PC-9 (cell line): ENCODE measurements around the gene RPL29. TPM values are rescaled to one million over a fixed set of nuclear protein-coding genes. Genes with fewer than 3 reads are reported as not detected.

ENCODE experiments used
- BruUV-seq: library from RNA; stranded (reverse); fragments of 400-500 nt; replicated peaks from 2 replicates; lab custom pipeline; 2021; lab: Mats Ljungman, UMichigan
- CTCF ChIA-PET: fragments of 300-600 bp; sonication (Branson Sonifier 250); formaldehyde crosslinking; loops from one replicate; lab custom pipeline; 2022; ENCODE audit warnings: antibody characterized with exemption; lab: Charles Lee
- POLR2A ChIA-PET: fragments of 300-600 bp; sonication (Branson Sonifier 250); formaldehyde crosslinking; loops from one replicate; lab custom pipeline; 2022; ENCODE audit warnings: antibody characterized with exemption; ENCODE audit not compliant: unreplicated experiment; lab: Charles Lee
- DNase-seq, 2 experiments: peaks; one replicate each; pipeline versions ENCODE4 v3.0.0 to v3.0.0-alpha.2; 2015 to 2022; ENCODE audit warnings: mixed read lengths in 1 of 2
- H2AFZ ChIP-seq: fragments of 200-600 bp; sonication (generic); 2 replicates; pipeline ENCODE4 v1.8.1; 2017; ENCODE audit warnings: antibody characterized with exemption
- H3F3A ChIP-seq: fragments of 200-600 bp; sonication (generic); 2 replicates; pipeline ENCODE4 v1.8.1; 2017; ENCODE audit warnings: antibody characterized with exemption, mild to moderate bottlenecking, low read depth; ENCODE audit not compliant: insufficient read depth
- H3K27ac ChIP-seq: fragments of 200-600 bp; sonication (generic); 2 replicates; pipeline ENCODE4 v1.6.1; 2016; ENCODE audit warnings: mixed run types
- H3K27me3 ChIP-seq: fragments of 200-600 bp; sonication (generic); 2 replicates; pipeline ENCODE4 v1.6.1; 2016; ENCODE audit warnings: low read depth, mixed run types; ENCODE audit not compliant: insufficient read depth
- H3K36me3 ChIP-seq: fragments of 200-600 bp; sonication (generic); 2 replicates; pipeline ENCODE4 v1.6.1; 2016; ENCODE audit warnings: low read depth, mixed run types
- H3K4me1 ChIP-seq: fragments of 200-600 bp; sonication (generic); replicated peaks from 2 replicates; pipeline ENCODE4 v1.6.1; 2016; ENCODE audit warnings: mixed run types; ENCODE audit not compliant: insufficient read depth
- H3K4me2 ChIP-seq: fragments of 200-600 bp; sonication (generic); 2 replicates; pipeline ENCODE4 v1.6.1; 2017; ENCODE audit warnings: mixed run types
- H3K4me3 ChIP-seq: fragments of 200-600 bp; sonication (generic); 2 replicates; pipeline ENCODE4 v1.6.1; 2016; ENCODE audit warnings: mixed run types
- H3K79me2 ChIP-seq: fragments of 200-600 bp; sonication (generic); 2 replicates; pipeline ENCODE4 v1.6.1; 2017; ENCODE audit warnings: low read depth, mixed run types
- H3K9me2 ChIP-seq: fragments of 200-600 bp; sonication (generic); 2 replicates; pipeline ENCODE4 v1.8.1; 2017; ENCODE audit warnings: mild to moderate bottlenecking; ENCODE audit not compliant: insufficient read depth
- H3K9me3 ChIP-seq: fragments of 200-600 bp; sonication (generic); 2 replicates; pipeline ENCODE4 v1.8.1; 2016; ENCODE audit warnings: low read depth; ENCODE audit not compliant: insufficient read depth
- H4K20me1 ChIP-seq: fragments of 200-600 bp; sonication (generic); 2 replicates; pipeline ENCODE4 v1.8.1; 2017; ENCODE audit not compliant: insufficient read depth
- EZH2 ChIP-seq: fragments of 200-600 bp; sonication (generic); IDR thresholded peaks from 2 replicates; pipeline ENCODE4 v1.8.0; 2017; ENCODE audit warnings: antibody characterized with exemption, low read depth
- intact Hi-C: fragments of 100-400 bp; cut with micrococcal nuclease; formaldehyde crosslinking; loops from one replicate; pipeline ENCODE4 v1.10.0; 2022; ENCODE audit not compliant: unreplicated experiment
- total RNA-seq: library from RNA; stranded (reverse); gene quantifications from 2 replicates; pipeline ENCODE4 v1.2.3, GENCODE V29; 2021
- TF ChIP-seq, protein P1 (sequence below): fragments of 200-600 bp; sonication (generic); conservative IDR thresholded peaks from 2 replicates; pipeline ENCODE4 v1.6.1; 2017; ENCODE audit warnings: mixed run types, antibody characterized with exemption, mild to moderate bottlenecking, moderate library complexity

RPL29 gene
- total RNA-seq, 1 experiment from 2014 or later, result 1,278 TPM

DNA sequence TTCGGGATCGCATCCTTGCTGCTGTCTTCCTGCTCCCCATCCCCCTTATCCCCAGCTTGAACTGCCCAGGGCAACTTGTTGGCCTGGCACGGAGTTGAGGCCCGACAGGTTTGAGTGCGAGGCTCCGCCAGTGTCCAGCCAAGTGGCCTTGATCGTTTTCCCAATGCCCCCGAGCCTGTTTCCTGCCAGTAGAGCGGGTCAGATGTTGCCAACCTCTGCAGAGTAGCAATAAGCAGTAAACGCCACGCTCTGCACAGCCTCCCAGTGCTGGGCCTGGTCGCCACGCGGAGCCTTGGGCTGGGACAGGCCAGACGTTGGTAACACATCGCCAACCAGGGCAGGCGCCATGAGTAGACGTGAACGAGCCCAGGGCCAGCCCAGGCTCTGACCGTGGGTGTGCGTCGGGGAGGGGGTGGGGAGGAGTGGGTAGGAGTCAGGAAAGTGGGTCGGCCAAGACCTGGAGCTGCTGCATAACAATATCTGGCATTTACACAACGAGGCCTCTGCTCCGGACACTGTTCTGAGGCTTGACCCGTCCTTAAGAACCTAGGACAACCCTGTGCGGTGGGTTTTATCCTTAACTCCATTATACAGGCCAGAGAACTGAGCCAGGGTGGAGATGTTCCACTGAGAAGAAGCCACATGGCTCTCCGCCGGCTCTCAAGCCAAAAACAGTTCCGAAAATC lies 21.3 kb downstream of the RPL29 start:
- Histone ChIP-seq H3K9me2 (no peaks in the 10 kb centered on the region), H3K4me1 (peaks cover 8% of the 10 kb centered on the region; the same call in 1 of the 2 replicates), H3K36me3 (no peaks in the 10 kb centered on the region), H2AFZ (peak overlapping the region; percentile 97), H3K27ac (0 out of 2 replicates have a peak overlapping the region, but pooled peaks have one; percentile 5), H3K79me2 (peaks cover 14% of the 10 kb centered on the region; the same call in 1 of the 2 replicates), H3K4me2 (peak overlapping the region; percentile 78), H3K27me3 (no peaks in the 10 kb centered on the region), H3K4me3 (peak overlapping the region; percentile 97), H3F3A (peaks cover 30% of the 10 kb centered on the region), H3K9me3 (no peaks in the 10 kb centered on the region), H4K20me1 (no peaks in the 10 kb centered on the region)
- no TSS peak for BruUV-seq
- no peak for TF ChIP-seq EZH2
- TF ChIP-seq, protein P1, sequence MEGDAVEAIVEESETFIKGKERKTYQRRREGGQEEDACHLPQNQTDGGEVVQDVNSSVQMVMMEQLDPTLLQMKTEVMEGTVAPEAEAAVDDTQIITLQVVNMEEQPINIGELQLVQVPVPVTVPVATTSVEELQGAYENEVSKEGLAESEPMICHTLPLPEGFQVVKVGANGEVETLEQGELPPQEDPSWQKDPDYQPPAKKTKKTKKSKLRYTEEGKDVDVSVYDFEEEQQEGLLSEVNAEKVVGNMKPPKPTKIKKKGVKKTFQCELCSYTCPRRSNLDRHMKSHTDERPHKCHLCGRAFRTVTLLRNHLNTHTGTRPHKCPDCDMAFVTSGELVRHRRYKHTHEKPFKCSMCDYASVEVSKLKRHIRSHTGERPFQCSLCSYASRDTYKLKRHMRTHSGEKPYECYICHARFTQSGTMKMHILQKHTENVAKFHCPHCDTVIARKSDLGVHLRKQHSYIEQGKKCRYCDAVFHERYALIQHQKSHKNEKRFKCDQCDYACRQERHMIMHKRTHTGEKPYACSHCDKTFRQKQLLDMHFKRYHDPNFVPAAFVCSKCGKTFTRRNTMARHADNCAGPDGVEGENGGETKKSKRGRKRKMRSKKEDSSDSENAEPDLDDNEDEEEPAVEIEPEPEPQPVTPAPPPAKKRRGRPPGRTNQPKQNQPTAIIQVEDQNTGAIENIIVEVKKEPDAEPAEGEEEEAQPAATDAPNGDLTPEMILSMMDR, result peak; percentile 61
- intact Hi-C loops, result loop anchor here (1.0 kb wide), 1 partner anchor 32 kb away; the partner anchor contains the start of gene PARP3
- ChIA-PET POLR2A (interaction anchor here (0.5 to 1.2 kb wide), 4 partner anchors 9 to 306 kb away, joined by 3 to 11 read pairs (median 7); partner anchors contain the start of genes ACY1, RRP9 and WDR82), CTCF (interaction anchor here (0.6 to 1.8 kb wide), 4 partner anchors 8 to 276 kb away, joined by 3 to 15 read pairs (median 4); partner anchors contain the start of genes ACY1, PARP3 and RRP9)
- peak in 1 of 2 experiments; percentile 34 for DNase-seq

- Histone ChIP-seq H3K9me2 (no peaks in the 10 kb centered on the region), H2AFZ (no peak overlapping the region), H3K79me2 (peaks cover 14% of the 10 kb centered on the region; the same call in 1 of the 2 replicates), H3K27me3 (no peaks in the 10 kb centered on the region), H3K36me3 (no peaks in the 10 kb centered on the region), H3K4me3 (no peak overlapping the region), H3F3A (peaks cover 37% of the 10 kb centered on the region), H3K4me2 (no peak overlapping the region), H3K9me3 (no peaks in the 10 kb centered on the region), H4K20me1 (no peaks in the 10 kb centered on the region), H3K4me1 (peaks cover 12% of the 10 kb centered on the region), H3K27ac (no peak overlapping the region)
- intact Hi-C loops, result no loop called here
- DNase-seq, result no peak
- ChIA-PET POLR2A (no interaction called here), CTCF (no interaction called here)
- TF ChIP-seq, protein P1, result no peak
- no peak for TF ChIP-seq EZH2
- BruUV-seq, result no TSS peak
Observed at GRCh38 chr3:51971350-51971749, 24.3 kb downstream of the RPL29 start.

- H3K4me1 ChIP-seq, result peaks cover 12% of the 10 kb centered on the region
- no peak overlapping the region for H3K4me2 ChIP-seq
- no peaks in the 10 kb centered on the region for H3K36me3 ChIP-seq
- H2AFZ ChIP-seq, result no peak overlapping the region
- no peaks in the 10 kb centered on the region for H4K20me1 ChIP-seq
- H3K27ac ChIP-seq, result no peak overlapping the region
- POLR2A ChIA-PET, result no interaction called here
- no peak for DNase-seq
- no peaks in the 10 kb centered on the region for H3K9me2 ChIP-seq
- intact Hi-C loops, result no loop called here
- BruUV-seq, result no TSS peak
- TF ChIP-seq, protein P1, result no peak
- H3K4me3 ChIP-seq, result no peak overlapping the region
- peaks cover 14% of the 10 kb centered on the region; the same call in 1 of the 2 replicates for H3K79me2 ChIP-seq
- H3K9me3 ChIP-seq, result no peaks in the 10 kb centered on the region
- H3F3A ChIP-seq, result peaks cover 37% of the 10 kb centered on the region
- CTCF ChIA-PET, result no interaction called here
- H3K27me3 ChIP-seq, result no peaks in the 10 kb centered on the region
Observed at GRCh38 chr3:51970606-51971300, 24.9 kb downstream of the RPL29 start.
